DOHH2 (cell line): ENCODE measurements around the gene RBPJ.

Source experiments
- H3F3A ChIP-seq: fragments of 200-600 bp; sonication (generic), shearing (Covaris generic); 2 replicates; pipeline ENCODE4 v1.6.0; 2016; ENCODE audit warnings: antibody characterized with exemption, mild to moderate bottlenecking; ENCODE audit not compliant: control insufficient read depth, insufficient read depth
- H3K27ac ChIP-seq: fragments of 200-600 bp; sonication (generic); 2 replicates; pipeline ENCODE4 v1.5.1; 2014; ENCODE audit warnings: low read depth, mild to moderate bottlenecking, low read length, moderate library complexity
- H3K27me3 ChIP-seq: fragments of 200-600 bp; sonication (generic); 2 replicates; pipeline ENCODE4 v1.6.1; 2014; ENCODE audit warnings: mild to moderate bottlenecking, low read length, mixed read lengths; ENCODE audit not compliant: control insufficient read depth
- H3K36me3 ChIP-seq: fragments of 200-600 bp; sonication (generic); 2 replicates; pipeline ENCODE4 v1.6.1; 2014; ENCODE audit warnings: mild to moderate bottlenecking, low read length, moderate library complexity, mixed read lengths; ENCODE audit not compliant: control insufficient read depth
- H3K4me1 ChIP-seq: fragments of 200-600 bp; sonication (generic); 2 replicates; pipeline ENCODE4 v1.6.1; 2014; ENCODE audit warnings: mild to moderate bottlenecking, low read length, mixed read lengths; ENCODE audit not compliant: control insufficient read depth
- H3K4me2 ChIP-seq: fragments of 200-600 bp; sonication (generic); 2 replicates; pipeline ENCODE4 v1.6.0; 2014; ENCODE audit warnings: mild to moderate bottlenecking, low read length, moderate library complexity
- H3K4me3 ChIP-seq: fragments of 200-600 bp; sonication (generic); 2 replicates; pipeline ENCODE4 v1.5.1; 2014; ENCODE audit warnings: mild to moderate bottlenecking, low read length, mixed read lengths
- H3K79me2 ChIP-seq: fragments of 200-600 bp; sonication (generic); 2 replicates; pipeline ENCODE4 v1.6.1; 2014; ENCODE audit warnings: mild to moderate bottlenecking, low read length, mixed read lengths; ENCODE audit not compliant: control insufficient read depth
- H3K9me2 ChIP-seq: fragments of 200-600 bp; sonication (generic); replicated peaks from 2 replicates; pipeline ENCODE4 v1.6.1; 2014; ENCODE audit warnings: mild to moderate bottlenecking, low read length, mixed read lengths; ENCODE audit not compliant: control insufficient read depth
- H3K9me3 ChIP-seq: fragments of 200-600 bp; sonication (generic); 2 replicates; pipeline ENCODE4 v1.6.1; 2014; ENCODE audit warnings: antibody characterized with exemption, low read length, mixed read lengths; ENCODE audit not compliant: control insufficient read depth, insufficient read depth
- H4K20me1 ChIP-seq: fragments of 200-600 bp; sonication (generic); 2 replicates; pipeline ENCODE4 v1.6.0; 2014; ENCODE audit warnings: low read depth, mild to moderate bottlenecking, antibody characterized with exemption, low read length, moderate library complexity; ENCODE audit not compliant: control insufficient read depth, insufficient read depth
- EZH2phosphoT487 ChIP-seq: fragments of 200-600 bp; sonication (generic); IDR thresholded peaks from 2 replicates; pipeline ENCODE4 v1.6.1; 2017; ENCODE audit warnings: borderline replicate concordance, mild to moderate bottlenecking, antibody characterized with exemption, low read length, moderate library complexity, mixed read lengths
- TF ChIP-seq, protein P1 (sequence below): fragments of 200-600 bp; sonication (generic); IDR thresholded peaks from one replicate; pipeline ENCODE4 v1.5.1; 2014; ENCODE audit warnings: antibody characterized with exemption, mild to moderate bottlenecking, low read depth, low read length; ENCODE audit not compliant: poor library complexity, severe bottlenecking

RBPJ gene

DNA sequence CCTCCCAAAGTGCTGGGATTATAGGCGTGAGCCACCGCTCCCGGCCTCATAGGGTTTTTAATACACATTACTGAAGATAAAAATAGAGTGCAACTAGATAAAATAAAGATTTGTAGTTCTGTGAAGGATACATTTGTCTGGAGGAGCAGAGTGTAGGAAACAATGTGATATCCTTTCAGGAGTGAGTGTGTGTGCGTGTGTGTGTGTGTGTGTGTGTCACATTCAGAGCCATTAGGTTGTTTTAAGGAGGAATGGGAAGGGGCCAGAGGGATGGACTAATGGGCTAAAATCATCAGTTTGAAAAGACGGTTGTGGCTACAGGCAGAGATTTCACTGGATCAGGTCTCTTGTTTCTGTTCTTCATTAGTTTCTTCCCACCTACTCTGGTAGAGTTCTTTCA lies 40.0 kb downstream of the RBPJ start:
- Histone ChIP-seq H3K9me3 (no peaks in the 10 kb centered on the region), H3K4me3 (no peak overlapping the region), H3K27me3 (no peaks in the 10 kb centered on the region), H3K79me2 (peaks cover 92% of the 10 kb centered on the region), H3K9me2 (no peaks in the 10 kb centered on the region), H3K27ac (no peak overlapping the region), H3K36me3 (0 out of 2 replicates have a peak, but pooled peaks cover 2% of the 10 kb centered on the region), H4K20me1 (peaks cover 13% of the 10 kb centered on the region), H3K4me1 (peaks cover 5% of the 10 kb centered on the region), H3K4me2 (no peak overlapping the region), H3F3A (peaks cover under 1% of the 10 kb centered on the region; the same call in 1 of the 2 replicates)
- no peak for TF ChIP-seq EZH2phosphoT487
- TF ChIP-seq, protein P1, sequence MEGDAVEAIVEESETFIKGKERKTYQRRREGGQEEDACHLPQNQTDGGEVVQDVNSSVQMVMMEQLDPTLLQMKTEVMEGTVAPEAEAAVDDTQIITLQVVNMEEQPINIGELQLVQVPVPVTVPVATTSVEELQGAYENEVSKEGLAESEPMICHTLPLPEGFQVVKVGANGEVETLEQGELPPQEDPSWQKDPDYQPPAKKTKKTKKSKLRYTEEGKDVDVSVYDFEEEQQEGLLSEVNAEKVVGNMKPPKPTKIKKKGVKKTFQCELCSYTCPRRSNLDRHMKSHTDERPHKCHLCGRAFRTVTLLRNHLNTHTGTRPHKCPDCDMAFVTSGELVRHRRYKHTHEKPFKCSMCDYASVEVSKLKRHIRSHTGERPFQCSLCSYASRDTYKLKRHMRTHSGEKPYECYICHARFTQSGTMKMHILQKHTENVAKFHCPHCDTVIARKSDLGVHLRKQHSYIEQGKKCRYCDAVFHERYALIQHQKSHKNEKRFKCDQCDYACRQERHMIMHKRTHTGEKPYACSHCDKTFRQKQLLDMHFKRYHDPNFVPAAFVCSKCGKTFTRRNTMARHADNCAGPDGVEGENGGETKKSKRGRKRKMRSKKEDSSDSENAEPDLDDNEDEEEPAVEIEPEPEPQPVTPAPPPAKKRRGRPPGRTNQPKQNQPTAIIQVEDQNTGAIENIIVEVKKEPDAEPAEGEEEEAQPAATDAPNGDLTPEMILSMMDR: no peak

DNA sequence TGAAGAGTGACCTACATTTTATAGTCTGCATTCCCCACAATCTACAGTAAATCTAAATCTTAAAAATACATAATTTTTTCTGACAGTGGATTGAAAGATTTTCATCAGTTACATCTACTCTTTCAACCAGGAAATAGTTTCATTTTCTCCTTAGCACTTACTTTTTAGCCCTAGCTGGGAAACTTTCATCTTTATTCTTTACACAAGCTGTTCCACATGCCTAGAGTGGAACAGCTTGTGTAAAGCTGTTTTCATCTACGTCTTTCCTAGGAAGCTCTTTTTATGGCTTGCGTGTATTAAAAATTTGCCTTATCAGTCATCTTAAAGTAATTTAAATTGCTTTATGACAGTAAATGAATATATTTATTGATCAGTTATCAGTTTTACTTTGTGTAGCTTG lies 40.5 kb downstream of the RBPJ start:
- Histone ChIP-seq H4K20me1 (peaks cover 10% of the 10 kb centered on the region), H3K9me2 (no peaks in the 10 kb centered on the region), H3K9me3 (no peaks in the 10 kb centered on the region), H3K4me3 (no peak overlapping the region), H3K27me3 (no peaks in the 10 kb centered on the region), H3K4me1 (peaks cover under 1% of the 10 kb centered on the region), H3K27ac (no peak overlapping the region), H3K4me2 (no peak overlapping the region), H3K36me3 (0 out of 2 replicates have a peak, but pooled peaks cover 2% of the 10 kb centered on the region), H3K79me2 (peaks cover 91% of the 10 kb centered on the region), H3F3A (no peaks in the 10 kb centered on the region)
- no peak for TF ChIP-seq EZH2phosphoT487
- TF ChIP-seq, protein P1: no peak

DNA sequence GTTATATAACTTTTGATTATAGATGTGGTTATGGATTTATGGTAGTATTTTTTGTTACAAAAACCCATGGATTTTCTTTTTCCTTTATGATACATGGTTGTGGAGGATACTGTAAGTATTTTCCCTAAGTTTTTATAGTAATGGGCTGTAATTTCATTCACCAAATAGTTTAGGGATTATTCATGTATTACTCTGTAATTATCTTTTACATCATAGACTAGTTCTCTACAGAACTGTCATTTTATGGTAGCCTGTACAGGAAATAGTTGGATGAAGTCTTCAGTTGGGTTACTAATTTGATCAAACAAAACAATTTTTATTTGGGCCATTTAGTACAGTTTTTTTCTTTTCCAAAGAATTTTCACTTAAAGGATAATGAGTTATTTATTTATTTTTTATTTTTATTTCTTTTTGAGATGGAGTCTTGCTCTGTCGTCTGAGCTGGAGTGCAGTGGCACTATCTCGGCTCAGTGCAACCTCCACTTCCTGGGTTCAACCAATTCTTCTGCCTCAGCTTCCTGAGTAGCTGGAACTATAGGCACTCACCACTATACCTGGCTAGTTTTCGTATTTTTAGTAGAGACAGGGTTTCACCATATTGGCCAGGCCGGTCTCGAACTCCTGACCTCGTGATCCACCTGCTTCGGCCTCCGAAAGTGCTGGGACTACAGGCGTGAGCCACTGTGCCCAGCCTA lies 42.1 kb downstream of the RBPJ start:
- no peaks in the 10 kb centered on the region for H3K9me2 ChIP-seq
- H3K4me3 ChIP-seq: no peak overlapping the region
- no peaks in the 10 kb centered on the region for H3F3A ChIP-seq
- H4K20me1 ChIP-seq: peaks cover 9% of the 10 kb centered on the region
- H3K27me3 ChIP-seq: no peaks in the 10 kb centered on the region
- TF ChIP-seq, protein P1: no peak
- TF ChIP-seq EZH2phosphoT487: no peak
- no peaks in the 10 kb centered on the region for H3K9me3 ChIP-seq
- H3K36me3 ChIP-seq: peaks cover 4% of the 10 kb centered on the region; the same call in 1 of the 2 replicates
- no peaks in the 10 kb centered on the region for H3K4me1 ChIP-seq
- no peak overlapping the region for H3K27ac ChIP-seq
- H3K4me2 ChIP-seq: no peak overlapping the region
- H3K79me2 ChIP-seq: peaks cover 89% of the 10 kb centered on the region
